HG03460 (cell line): ENCODE results near the gene GDF15.

Experiments
- ATAC-seq: cut with Tn5 transposase; IDR thresholded peaks from one replicate; pipeline ENCODE4 v1.9.1; 2021; ENCODE audit not compliant: unreplicated experiment

The GDF15 gene

DNA sequence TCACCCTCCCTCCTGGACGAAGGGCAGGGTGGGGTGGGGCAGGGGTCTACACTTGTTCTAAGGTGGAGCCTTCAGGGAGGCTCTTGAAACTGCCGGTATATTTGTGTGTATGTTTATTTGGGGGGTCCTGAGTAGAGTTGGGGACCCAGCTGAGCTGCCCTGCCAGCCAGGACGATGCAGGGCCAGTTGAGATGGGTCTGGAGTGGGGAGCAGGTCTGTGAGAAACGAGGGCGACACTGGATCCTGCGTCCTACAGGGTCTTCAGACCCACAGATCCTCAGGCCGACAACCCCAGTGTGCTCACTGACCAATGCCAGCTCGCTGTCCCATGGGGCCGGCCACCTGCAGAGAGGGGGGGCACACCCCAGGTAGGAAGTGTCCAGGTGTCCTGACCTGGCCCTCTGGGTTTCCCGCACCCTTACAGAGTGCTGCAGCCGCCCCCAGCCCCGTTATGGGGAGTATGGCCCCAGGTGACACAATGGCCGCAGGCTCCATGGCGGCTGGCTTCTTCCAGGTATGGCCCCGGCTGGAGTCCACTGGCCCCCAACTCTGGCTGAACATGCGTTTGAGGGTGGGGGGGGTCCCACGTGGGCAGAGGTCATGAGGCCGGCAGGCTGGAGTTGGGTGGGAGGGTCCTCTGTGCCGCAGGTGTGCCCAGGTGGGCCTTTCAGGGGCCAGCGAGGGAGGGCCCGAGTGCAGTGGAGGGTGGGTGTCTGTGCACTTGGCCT is 44.6 kb downstream of the GDF15 start:
- no peak for ATAC-seq

GRCh38 chr19:18431351-18432197 is 45.6 kb downstream of the GDF15 start:
- ATAC-seq, result no peak

- no peak for ATAC-seq
Measured at GRCh38 chr19:18432275-18433014, 46.5 kb downstream of the GDF15 start.

- no peak for ATAC-seq
Measured at GRCh38 chr19:18433015-18433691, 47.2 kb downstream of the GDF15 start.

GRCh38 chr19:18433735-18434398 is 47.9 kb downstream of the GDF15 start:
- no peak for ATAC-seq

- ATAC-seq, result no peak
Measured at GRCh38 chr19:18434411-18435175, 48.6 kb downstream of the GDF15 start.

DNA sequence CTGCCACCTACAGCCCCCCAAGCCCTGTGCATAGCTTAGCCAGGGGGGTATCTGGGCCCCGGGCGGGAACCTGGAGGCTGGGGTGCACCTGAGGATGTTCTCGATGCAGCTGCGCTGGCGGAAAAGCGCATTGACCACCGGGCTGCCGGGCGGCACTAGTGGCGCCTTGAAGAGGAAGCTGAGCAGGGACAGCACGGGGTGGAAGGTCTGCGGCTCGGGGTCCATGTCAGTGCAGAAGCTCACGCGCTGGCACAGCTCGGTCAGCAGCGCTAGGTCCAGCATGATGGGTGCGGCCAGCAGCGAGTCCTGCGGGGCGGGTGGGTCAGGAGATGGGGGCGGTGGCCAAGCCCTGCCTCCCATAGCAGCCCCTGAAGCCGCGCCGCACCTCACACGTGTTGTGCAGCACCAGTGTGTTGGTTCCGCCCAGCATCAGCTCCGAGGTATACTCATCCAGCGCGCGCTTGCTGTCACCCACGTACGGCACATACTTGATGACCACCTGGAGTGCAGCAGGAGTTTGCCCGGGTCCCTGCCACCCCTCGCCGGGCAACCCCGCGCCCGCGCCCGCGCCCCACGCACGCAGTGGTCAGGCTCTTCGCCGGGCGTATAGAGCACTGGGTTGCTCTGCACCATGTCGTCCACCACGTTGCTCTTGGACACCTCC is 49.4 kb downstream of the GDF15 start:
- no peak for ATAC-seq

GRCh38 chr19:18435842-18436670 is 50.1 kb downstream of the GDF15 start:
- no peak for ATAC-seq

DNA sequence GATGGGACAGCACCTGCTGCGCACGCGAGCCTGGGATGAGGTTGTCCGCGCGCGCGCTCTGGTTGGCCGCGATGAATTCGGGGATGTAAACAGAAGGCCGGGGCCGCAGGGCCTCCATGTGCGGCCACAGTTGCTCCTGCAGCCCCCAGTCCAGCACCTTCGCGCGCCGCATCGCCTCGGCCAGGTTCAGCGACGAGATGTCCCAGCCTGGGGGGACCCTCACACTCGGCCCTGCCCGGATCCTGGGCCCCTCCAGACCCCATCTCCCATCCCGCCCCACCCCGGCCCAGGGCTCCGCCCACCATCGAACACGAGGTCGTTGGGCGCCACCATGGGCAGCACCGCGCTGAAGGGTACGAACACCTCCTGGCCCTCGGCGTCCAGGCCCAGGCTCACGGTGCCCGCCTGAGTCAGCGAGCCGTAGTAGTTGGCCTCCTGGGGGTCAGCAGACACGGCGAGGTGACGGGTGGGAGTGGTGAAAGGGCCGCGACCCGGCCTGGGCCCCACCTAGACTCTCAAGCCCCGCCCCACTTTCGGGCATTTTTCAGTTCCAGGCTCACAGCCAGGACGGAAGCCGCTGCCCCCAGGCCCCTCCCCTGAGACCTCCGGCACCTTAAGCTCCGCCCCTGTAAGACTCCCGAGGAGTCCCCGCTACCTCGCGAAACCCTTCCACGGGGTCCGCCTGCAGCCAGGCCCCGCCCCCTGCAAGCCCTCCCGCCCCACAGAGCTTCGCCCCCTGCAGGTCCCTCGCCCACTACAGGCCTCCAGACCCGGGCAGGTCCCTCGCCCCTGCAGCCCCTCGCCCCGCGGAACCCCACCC is 50.9 kb downstream of the GDF15 start:
- ATAC-seq, result peak; percentile 50

- no peak for ATAC-seq
Measured at GRCh38 chr19:18437491-18438330, 51.8 kb downstream of the GDF15 start, which contains the start of gene ISYNA1. Gene ISYNA1, minus strand, starts transcription at chr19:18438133. Its CDS starts 154 bp downstream, at chr19:18437979.

GRCh38 chr19:18438331-18439024 is 52.5 kb downstream of the GDF15 start:
- ATAC-seq, result no peak
